Esophagus squamous epithelium (tissue), 4 donors: ENCODE results near the gene GCNT1.
"Not testable (repeated sequence)": the region's sequence is repeated elsewhere in the genome, so short reads cannot be mapped to it uniquely, and the experiment has no call there.

Experiments used
- CTCF ChIP-seq, 6 experiments: fragments of 450-650 bp in 4 of 6; fragments of 200-600 bp in 2 of 6; sonication (generic) in 2 of 6; IDR thresholded peaks; one replicate each; pipeline ENCODE4 v1.5.1; 2016 to 2019; ENCODE audit warnings: antibody characterized with exemption in 6 of 6, mild to moderate bottlenecking in 4 of 6, moderate library complexity in 4 of 6
- POLR2A ChIP-seq, 4 donors: fragments of 450-650 bp; IDR thresholded peaks; one replicate each; pipeline ENCODE4 v1.6.1; 2017; ENCODE audit warnings: antibody characterized with exemption in 4 of 4, mild to moderate bottlenecking in 4 of 4, moderate library complexity in 3 of 4

- not testable (repeated sequence) for TF ChIP-seq CTCF, POLR2A (IDR thresholded peaks at IDR 0.05)
These were observed 18.8 kb downstream of the GCNT1 start for GRCh38 chr9:76477818-76478217.
